Fibroblast of the aortic adventitia (primary cell): ENCODE results near the gene TOP3A. TPM values are rescaled to one million over a fixed set of nuclear protein-coding genes. Genes with fewer than 3 reads are reported as not detected.
A peak's percentile ranks its signal among the peaks of the same experiment; 100 is the strongest.

Source experiments
- DNase-seq: peaks from one replicate; pipeline ENCODE4 v3.0.0-alpha.2; 2010; ENCODE audit warnings: low read depth
- H3K4me3 ChIP-seq: 2 replicates; pipeline ENCODE4 v1.5.1; 2011; ENCODE audit warnings: low read depth, mild to moderate bottlenecking, control low read depth, low read length, moderate library complexity
- CTCF ChIP-seq: IDR thresholded peaks from 2 replicates; pipeline ENCODE4 v1.5.1; 2011; ENCODE audit warnings: mild to moderate bottlenecking, low read length, control low read depth, inconsistent platforms; ENCODE audit not compliant: insufficient read depth
- total RNA-seq: library from RNA; depleted of rRNA; stranded (reverse); fragments of >200 nt; gene quantifications from 2 replicates; pipeline ENCODE4 v1.2.3, GENCODE V29; 2012; ENCODE audit warnings: low replicate concordance

Gene TOP3A
- total RNA-seq, 1 donor: 50.0 TPM

- no peak for TF ChIP-seq CTCF
Measured at GRCh38 chr17:18250708-18251107, 64.1 kb downstream of the TOP3A start.

GRCh38 chr17:18250259-18250658, 64.5 kb downstream of the TOP3A start:
- TF ChIP-seq CTCF: no peak
- DNase-seq: no peak
- H3K4me3 ChIP-seq: no peak overlapping the region

More at GRCh38 chr17:18250708-18251107, 64.1 kb downstream of the TOP3A start:
- DNase-seq: no peak
- no peak overlapping the region for H3K4me3 ChIP-seq

- no peak for TF ChIP-seq CTCF
Measured at GRCh38 chr17:18248811-18249210, 66.0 kb downstream of the TOP3A start.

GRCh38 chr17:18248300-18248731, 66.5 kb downstream of the TOP3A start:
- H3K4me3 ChIP-seq: no peak overlapping the region
- peak; percentile 79 for DNase-seq
- peak; percentile 74 for TF ChIP-seq CTCF

More at GRCh38 chr17:18248811-18249210, 66.0 kb downstream of the TOP3A start:
- no peak for DNase-seq
- H3K4me3 ChIP-seq: no peak overlapping the region

- no peak for TF ChIP-seq CTCF
- H3K4me3 ChIP-seq: no peak overlapping the region
- peak; percentile 39 for DNase-seq
Measured at GRCh38 chr17:18247613-18248001, 67.2 kb downstream of the TOP3A start.

GRCh38 chr17:18246880-18247612, 67.7 kb downstream of the TOP3A start:
- no peak overlapping the region for H3K4me3 ChIP-seq
- DNase-seq: peak; percentile 47
- no peak for TF ChIP-seq CTCF
